Ramos (cell line): ENCODE data around the gene NCAM1.
"Not testable (repeated sequence)": the region's sequence is repeated elsewhere in the genome, so short reads cannot be mapped to it uniquely, and the experiment has no call there.

Experiments used
- in situ Hi-C: fragments of 300-500 bp; cut with MboI; formaldehyde crosslinking; loops from one replicate; pipeline ENCODE4 v1.14.3; 2022; ENCODE audit warnings: low sequenced_read_pairs; ENCODE audit not compliant: unreplicated experiment

The NCAM1 gene

GRCh38 chr11:113018913-113019312 is 57.7 kb downstream of the NCAM1 start:
- in situ Hi-C loops = no loop called here

DNA sequence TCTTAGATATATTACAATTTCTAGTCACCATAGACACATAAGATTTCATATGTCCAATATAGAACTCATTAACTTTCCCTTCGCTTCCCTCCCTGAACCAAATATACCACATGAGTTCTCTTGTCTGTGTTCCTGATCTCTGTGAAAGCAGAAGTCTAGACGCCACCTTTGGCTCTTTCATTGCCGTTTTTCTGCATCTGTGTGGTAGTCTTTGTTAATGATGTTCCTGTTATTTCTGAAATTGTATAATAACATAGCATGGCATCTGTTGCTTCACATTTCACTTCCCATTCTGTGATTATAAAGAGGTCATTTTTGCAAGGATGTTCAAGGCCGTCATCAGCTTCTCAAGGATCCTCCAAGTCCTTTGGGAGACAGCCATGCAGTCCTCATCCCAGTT is 58.5 kb downstream of the NCAM1 start:
- in situ Hi-C loops = no loop called here

DNA sequence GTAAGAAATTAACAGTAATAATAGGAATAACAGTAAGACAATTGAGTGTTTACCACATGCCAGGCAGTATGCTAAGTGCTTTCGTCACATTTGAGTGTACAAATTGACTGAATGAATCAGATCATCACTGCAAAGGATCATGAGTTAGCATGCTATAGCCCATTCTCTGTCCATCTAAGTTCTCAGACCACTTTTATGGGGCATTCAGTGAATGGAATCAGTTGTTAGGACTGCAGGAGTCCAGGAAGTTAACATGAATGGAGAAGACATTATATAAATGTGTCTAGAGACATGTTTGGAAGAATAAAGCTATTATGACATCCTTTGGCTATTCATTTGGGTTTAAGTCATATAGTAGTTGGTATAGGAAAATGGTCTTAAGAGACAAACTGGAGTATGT is 59.9 kb downstream of the NCAM1 start:
- in situ Hi-C loops = no loop called here

GRCh38 chr11:113022262-113022661 is 61.0 kb downstream of the NCAM1 start:
- in situ Hi-C loops = no loop called here

DNA sequence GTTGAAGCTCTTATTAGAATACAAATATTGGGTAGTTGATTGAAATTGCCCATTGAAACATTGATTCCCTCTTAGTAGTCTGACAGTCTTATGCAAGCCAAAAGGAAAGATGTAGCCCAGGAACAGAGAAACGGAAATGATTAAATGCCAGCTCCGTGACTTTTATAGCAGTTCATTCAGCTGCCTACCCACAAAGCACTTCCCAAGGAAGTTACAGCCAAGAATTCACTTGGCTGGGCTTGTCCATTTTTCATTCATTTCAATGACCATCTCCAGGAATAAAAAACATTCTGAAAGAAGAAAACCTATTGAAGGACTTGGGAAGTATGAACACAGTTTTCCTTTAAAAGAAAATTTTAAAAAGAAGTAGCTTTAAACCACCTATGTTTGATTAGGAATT is 62.0 kb downstream of the NCAM1 start:
- in situ Hi-C loops = no loop called here

DNA sequence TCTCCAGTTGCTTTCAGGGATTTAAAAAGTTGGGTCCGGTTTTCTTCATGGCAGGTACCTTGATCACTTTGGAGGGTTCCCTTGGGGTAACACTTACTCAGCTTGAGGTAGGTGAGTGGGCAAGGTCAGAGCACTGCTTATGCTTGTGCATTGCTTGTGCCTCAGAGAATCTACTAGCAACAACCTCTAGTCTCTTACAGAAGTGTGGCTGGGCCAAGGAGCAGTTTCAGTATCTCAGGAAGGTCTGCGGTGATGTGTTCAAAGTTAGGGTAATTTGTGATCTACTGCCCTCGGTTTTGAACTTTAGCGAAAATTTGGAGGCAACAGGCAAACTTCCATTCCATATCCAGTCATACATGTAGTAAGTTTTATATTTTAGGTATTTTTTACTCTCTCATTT is 62.8 kb downstream of the NCAM1 start:
- in situ Hi-C loops = no loop called here

DNA sequence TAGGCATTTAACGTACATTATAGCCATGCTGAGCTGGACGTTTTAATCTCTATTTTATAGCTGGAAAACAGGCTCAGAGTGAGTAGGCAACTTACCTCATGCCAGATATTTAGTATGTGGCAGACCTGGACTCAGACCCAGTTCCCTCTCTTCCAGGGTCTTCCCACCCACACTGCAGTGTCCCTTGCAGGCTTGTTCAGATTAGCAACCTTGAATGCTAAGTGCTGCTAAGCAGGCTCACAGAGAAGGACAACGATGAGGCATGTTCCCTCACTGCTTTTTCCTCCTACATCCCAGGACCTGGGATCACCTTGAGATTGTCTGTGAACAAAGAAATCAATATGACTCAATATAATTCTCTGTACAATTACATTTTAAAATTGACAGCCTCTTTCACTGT is 65.6 kb downstream of the NCAM1 start:
- in situ Hi-C loops = no loop called here

DNA sequence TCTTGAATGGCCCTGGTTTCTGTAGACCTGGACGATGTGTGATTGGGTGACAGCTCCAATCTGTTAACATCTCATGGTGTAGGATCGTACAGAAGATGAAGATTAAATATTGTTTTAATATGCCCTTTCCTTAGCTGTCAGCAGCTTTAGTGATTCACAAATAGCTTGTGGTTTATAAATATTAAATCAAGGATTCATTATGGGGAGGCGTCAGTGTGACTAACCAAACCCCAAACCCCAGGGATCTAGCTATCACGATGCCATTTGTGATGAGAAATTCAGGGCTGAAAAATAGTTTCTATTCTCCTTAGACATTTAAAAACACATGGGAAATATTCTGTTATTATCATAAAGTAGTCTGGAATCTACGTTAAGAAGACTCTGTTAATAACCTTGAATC is 73.4 kb downstream of the NCAM1 start:
- in situ Hi-C loops = no loop called here

DNA sequence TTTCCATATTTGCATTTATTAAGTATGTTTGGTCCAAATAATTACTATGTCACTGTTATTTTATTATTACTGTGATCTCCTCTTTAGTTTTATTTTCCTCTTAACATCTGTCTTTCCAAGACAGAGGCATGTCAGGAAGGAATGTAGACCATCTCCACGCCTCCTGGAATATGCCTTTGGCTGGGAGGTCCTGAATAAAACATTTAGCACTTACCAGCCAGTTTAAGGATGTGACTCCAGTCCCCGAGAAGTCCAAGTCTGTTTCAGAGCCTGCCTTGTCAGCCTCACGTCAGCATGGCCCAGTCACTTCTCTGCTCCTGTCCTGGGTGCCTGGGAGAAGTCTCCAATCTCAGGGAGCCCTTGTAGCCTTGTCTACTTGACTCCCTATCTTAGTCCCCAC is 74.5 kb downstream of the NCAM1 start:
- in situ Hi-C loops = no loop called here

- in situ Hi-C loops = no loop called here
Measured at GRCh38 chr11:113043698-113044097, 82.5 kb downstream of the NCAM1 start.

DNA sequence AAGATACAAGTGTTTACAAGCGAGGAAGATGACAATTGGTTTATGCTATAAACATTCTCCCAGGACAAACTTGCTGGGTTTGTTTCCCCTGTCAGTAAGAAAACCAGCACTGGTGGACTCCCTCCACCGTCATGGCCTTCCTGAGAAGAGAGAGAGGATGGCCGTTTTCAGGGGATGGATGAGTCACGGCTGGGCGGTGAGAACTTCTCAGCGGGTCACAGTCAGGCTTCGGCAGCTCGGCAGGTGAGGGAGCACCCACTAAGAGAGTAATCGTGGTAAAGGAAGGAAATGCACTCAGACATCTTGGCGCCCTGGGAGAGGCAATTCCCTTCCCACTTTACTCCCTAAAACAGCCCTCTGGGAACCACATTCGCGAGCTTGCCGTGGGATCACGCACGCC is 83.9 kb downstream of the NCAM1 start:
- in situ Hi-C loops = no loop called here

DNA sequence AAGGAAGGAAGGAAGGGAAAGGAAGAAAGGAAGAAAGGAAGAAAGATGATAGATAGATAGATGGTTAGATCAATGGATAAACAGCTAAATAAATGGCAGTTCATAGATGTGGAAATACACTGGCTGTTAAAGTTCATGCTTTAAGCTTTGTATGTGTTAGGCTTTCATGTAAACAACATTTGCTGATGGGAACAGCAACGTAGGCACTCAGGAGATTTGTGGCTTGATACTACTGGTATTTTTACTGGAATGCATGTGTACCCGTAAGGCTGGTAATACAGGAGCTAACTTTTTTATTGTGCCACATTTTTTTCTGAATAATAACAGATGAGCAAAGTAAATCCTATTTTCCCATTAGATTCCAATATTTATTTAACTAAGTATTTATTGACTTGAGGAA is 85.6 kb downstream of the NCAM1 start:
- in situ Hi-C loops = no loop called here

DNA sequence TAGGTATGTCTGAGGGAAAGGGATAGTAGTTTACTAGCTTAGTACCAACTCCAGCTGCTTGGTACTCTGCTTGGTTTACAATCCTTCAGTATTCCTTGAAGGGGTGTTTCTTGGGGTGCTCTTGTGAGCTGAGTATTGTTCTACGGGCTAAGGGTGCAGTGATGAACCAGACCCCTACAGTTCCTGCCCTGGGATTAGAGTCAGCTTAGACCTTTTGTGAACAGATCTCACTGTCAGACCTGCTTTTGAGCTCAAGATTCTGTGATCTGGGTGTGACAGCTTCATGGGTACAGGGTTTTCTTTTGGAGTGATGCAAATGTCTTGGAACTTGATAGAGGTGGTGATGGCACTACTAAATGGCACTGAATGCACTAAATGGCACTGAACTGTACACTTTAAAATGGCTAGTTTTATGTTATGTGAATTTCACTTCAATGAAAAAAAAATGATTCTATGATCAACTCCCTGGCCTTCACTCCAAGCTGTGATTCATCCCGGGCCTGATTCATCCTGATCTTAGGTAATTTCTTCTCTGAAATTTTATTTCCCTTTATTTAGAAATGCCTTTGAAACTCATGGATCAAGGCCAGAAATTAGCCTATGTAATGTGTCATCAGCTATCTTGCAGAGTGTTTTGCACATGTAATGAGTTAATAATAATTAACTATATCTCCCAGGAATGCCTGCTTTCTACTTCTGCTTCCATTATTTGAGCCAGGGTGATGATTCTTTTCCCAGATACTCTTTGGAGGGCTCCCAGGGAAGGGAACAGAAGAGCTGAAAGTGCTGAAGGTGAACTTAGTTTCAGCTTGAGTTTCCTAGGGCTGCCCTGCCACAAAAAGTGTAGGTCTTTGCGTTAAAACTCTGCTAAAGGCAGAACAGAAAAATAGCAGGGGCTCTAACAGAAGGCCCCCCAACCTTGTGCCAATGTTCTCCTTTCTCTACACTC is 87.9 kb downstream of the NCAM1 start:
- in situ Hi-C loops = no loop called here

- in situ Hi-C loops = not testable (repeated sequence)
Measured at GRCh38 chr11:113053042-113053441, 91.8 kb downstream of the NCAM1 start.

- in situ Hi-C loops = no loop called here
Measured at GRCh38 chr11:113057038-113057437, 95.8 kb downstream of the NCAM1 start.

- in situ Hi-C loops = no loop called here
Measured at GRCh38 chr11:113059548-113059947, 98.3 kb downstream of the NCAM1 start.

DNA sequence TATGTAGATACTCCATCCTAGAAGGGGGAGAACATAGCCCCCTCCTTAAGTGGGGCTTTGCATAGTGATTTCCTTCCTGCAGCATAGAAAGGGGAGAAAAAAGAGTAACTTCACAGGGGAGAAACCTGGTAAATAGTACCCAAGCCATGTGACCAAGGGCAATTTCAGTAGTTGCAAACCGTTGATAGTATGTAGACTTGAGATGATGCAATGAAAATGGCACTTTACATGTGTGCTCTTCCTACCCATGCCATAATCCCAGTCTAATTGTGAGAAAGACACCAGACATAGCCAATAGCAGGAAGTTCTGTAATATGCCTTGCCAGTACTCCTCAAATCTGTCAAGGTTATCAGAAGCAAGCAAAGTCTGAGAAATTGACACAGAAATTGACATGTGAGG is 104.1 kb downstream of the NCAM1 start:
- in situ Hi-C loops = no loop called here

DNA sequence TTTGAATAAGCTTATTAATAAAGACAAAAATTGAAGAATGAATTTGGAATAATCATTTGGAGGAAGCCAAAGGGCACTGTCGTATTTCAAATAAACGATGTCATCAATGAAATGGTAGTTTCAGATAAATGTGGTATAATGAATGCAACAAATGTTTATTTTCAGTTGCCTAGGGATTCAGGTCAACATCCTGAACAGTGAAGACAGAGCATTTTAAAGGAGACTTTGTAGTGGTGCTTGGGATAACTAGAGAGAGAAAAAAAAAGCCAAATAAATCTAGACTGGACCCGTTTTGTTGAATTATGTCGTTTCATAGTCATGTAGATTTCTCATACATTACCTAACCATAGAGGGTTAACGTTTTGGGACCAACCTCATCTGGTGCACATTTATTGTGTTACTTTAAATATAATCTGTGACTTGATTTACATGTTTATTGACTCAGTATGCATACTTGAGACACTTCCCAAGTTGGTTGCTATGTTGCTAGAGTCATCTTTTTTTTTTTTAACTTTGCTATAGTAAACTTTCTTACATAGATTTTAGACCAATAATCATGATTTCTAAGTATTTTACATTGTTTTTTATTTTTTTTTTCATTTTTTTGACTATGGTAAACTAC is 111.1 kb downstream of the NCAM1 start:
- in situ Hi-C loops = no loop called here

DNA sequence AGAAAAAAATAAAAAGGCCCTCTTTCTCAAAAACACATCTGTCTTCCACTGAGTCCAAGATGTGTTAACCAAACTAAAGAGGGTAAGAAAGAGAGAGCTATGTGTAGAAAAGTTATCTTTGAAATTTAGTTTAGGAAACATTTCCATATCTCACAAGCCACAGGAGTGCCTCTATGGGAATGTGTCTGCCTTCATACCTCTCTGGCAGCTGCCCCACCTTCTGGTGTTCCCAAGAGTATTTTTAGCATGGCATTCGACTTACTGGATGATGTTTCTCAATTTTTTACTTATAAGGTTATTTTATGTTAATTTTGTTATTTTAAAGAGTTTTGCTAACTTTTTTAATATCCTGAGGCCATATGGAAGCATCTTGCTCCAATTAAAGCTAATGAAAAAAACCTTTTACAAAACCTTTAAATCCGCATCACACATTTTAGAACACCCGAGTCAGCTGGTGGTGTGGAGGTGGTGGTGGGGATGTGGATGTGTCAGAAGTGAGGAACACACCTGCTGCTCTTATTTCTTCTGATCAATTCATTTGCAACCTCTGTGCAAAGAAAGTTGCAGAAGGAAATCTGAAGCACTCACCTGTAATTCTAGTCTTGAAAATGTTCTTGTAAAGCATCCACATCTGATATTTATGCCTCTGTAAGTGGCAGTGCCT is 112.2 kb downstream of the NCAM1 start:
- in situ Hi-C loops = no loop called here

DNA sequence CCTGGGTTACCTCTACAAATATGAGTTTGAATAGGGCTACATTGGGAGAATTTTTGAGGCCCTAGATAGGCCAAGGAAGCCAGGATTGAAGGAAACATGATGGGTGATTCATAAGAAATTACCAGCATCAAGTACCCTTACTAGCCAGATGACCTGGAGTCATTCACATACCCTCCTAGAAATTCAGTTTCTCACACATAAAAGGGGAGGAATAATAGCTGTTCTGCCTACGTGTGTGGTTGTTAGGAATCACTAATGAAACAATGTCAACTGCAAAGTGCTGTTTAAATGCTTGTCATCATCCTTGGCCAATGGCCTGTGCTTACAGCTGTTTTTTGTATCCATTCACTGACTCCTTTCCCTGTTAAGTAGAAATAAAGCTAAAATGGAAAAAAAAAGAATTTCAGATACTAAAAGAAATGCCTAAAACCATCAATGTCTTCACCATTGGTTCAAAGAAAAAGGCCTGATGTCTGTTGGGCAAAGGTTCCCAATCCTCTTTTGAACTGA is 114.4 kb downstream of the NCAM1 start:
- in situ Hi-C loops = no loop called here

DNA sequence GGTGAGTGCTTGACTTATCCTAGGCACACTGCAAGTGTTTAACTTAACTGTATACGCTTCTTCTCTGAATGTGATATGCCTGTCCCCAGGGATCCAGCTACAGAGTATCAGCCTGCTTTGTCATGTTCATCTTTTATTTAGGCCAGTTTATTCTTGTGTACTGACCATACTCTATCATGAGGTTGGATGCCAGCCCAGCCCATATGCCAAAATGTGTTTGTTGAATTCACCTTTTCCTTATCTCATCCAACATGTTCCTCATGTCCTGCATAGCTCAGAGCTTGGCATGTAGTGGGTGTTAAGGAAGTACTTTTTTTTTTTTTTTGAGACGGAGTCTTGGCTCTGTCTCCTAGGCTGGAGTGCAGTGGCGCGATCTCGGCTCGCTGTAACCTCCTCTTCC is 116.2 kb downstream of the NCAM1 start:
- in situ Hi-C loops = no loop called here
